Kidney (tissue), 14 donors: ENCODE measurements around the gene SLC49A4. TPM values are rescaled to one million over a fixed set of nuclear protein-coding genes. Genes with fewer than 3 reads are reported as not detected.

ENCODE experiments used
- DNase-seq, 5 donors: peaks; one replicate each; pipeline ENCODE4 v3.0.0-alpha.2; 2013 to 2020
- FAIRE-seq: peaks from 2 replicates; lab custom pipeline; 2012; peaks lifted over from hg19 to GRCh38; lab: Jason Lieb, UNC
- H3K27ac ChIP-seq, 2 donors: one replicate each; pipeline ENCODE4 v1.7.0; 2013; ENCODE audit warnings: low read depth in 2 of 2, low read length in 2 of 2, inconsistent platforms in 1 of 2
- H3K27me3 ChIP-seq: one replicate; pipeline ENCODE4 v1.7.1; 2013; ENCODE audit warnings: low read length, inconsistent platforms; ENCODE audit not compliant: control insufficient read depth, insufficient read depth
- H3K36me3 ChIP-seq, 3 donors: one replicate each; pipeline versions ENCODE4 v1.7.0 to v1.7.1; 2013; ENCODE audit warnings: low read length in 3 of 3, control low read depth in 1 of 3, inconsistent platforms in 1 of 3; ENCODE audit not compliant: insufficient read depth in 3 of 3, control insufficient read depth in 2 of 3
- H3K4me1 ChIP-seq, 3 donors: one replicate each; pipeline versions ENCODE4 v1.7.0 to v1.7.1; 2013; ENCODE audit warnings: low read length in 3 of 3, inconsistent platforms in 1 of 3, low read depth in 1 of 3; ENCODE audit not compliant: control insufficient read depth in 2 of 3, insufficient read depth in 2 of 3
- H3K4me3 ChIP-seq, 3 donors: one replicate each; pipeline versions ENCODE4 v1.7.0 to v1.8.1; 2013; ENCODE audit warnings: low read length in 3 of 3, control low read depth in 1 of 3, inconsistent platforms in 1 of 3
- H3K9ac ChIP-seq, 3 donors: one replicate each; pipeline versions ENCODE4 v1.7.0 to v1.7.1; 2013; ENCODE audit warnings: low read length in 3 of 3, control low read depth in 1 of 3, inconsistent platforms in 1 of 3
- H3K9me3 ChIP-seq, 3 donors: one replicate each; pipeline versions ENCODE4 v1.7.0 to v1.7.1; 2013; ENCODE audit warnings: low read length in 3 of 3, control low read depth in 1 of 3, inconsistent platforms in 1 of 3; ENCODE audit not compliant: control insufficient read depth in 2 of 3, insufficient read depth in 1 of 3
- CTCF ChIP-seq: IDR thresholded peaks from 3 replicates; pipeline ENCODE4 v1.5.1; 2012; ENCODE audit warnings: mild to moderate bottlenecking, moderate library complexity, borderline replicate concordance; ENCODE audit not compliant: insufficient read depth; ENCODE audit errors: extremely low read depth
- intact Hi-C: fragments of 100-400 bp; cut with DNase I; formaldehyde crosslinking; loops from one replicate; pipeline ENCODE4 v1.11.1; 2022
- polyA plus RNA-seq: library from polyadenylated mRNA; stranded (reverse); fragments of 350-450 nt; fragmentation: Illumina TruSeq; extraction: RNeasy Lipid Tissue Mini Kit (QIAGEN cat#74804); gene quantifications from one replicate; pipeline ENCODE4 v1.2.3, GENCODE V29; 2014; ENCODE audit warnings: low read depth, low replicate concordance; ENCODE audit not compliant: insufficient read depth
- total RNA-seq: library from RNA; stranded (reverse); fragmentation: NEBNext Ultra II Directional; extraction: Animal tissue kit (Norgen Biotek cat#: 25700); gene quantifications from one replicate; pipeline ENCODE4 v1.2.1, GENCODE V29; 2021
- donor health status: control.
- donor health status: control.
- donor health status: control.
- donor health status: control.
- donor health status: control.
- donor health status: DM: yes; HTN: yes; CAD: no.
- donor health status: Normal renal cell carcinoma (clear cell type).

The SLC49A4 gene
- total and polyA plus RNA-seq, 2 donors from 2014 or later, result 10.4 to 21.7 TPM

GRCh38 chr3:122774564-122774963 lies 20.3 kb upstream of the SLC49A4 start:
- Histone ChIP-seq H3K27ac (no peak overlapping the region), H3K4me3 (no peak overlapping the region), H3K36me3 (no peaks in the 10 kb centered on the region), H3K9ac (no peak overlapping the region), H3K27me3 (no peaks in the 10 kb centered on the region), H3K4me1 (no peaks in the 10 kb centered on the region), H3K9me3 (no peaks in the 10 kb centered on the region)
- DNase-seq (no peak), FAIRE-seq (no peak)
- no peak for TF ChIP-seq CTCF
- intact Hi-C loops, result no loop called here

GRCh38 chr3:122776675-122777468 lies 18.0 kb upstream of the SLC49A4 start:
- Histone ChIP-seq H3K27ac (no peak overlapping the region), H3K4me1 (no peaks in the 10 kb centered on the region), H3K27me3 (no peaks in the 10 kb centered on the region), H3K4me3 (no peak overlapping the region), H3K36me3 (no peaks in the 10 kb centered on the region), H3K9ac (no peak overlapping the region), H3K9me3 (no peaks in the 10 kb centered on the region)
- intact Hi-C loops, result no loop called here
- no peak for FAIRE-seq
- no peak for DNase-seq
- TF ChIP-seq CTCF, result no peak

- H3K27ac ChIP-seq, result no peak overlapping the region
- FAIRE-seq, result no peak
- DNase-seq, result no peak
- TF ChIP-seq CTCF, result no peak
- no peaks in the 10 kb centered on the region for H3K4me1 ChIP-seq
- no peaks in the 10 kb centered on the region for H3K36me3 ChIP-seq
- H3K4me3 ChIP-seq, result no peak overlapping the region
- intact Hi-C loops, result no loop called here
- no peaks in the 10 kb centered on the region for H3K9me3 ChIP-seq
- no peak overlapping the region for H3K9ac ChIP-seq
- H3K27me3 ChIP-seq, result no peaks in the 10 kb centered on the region
Measured at GRCh38 chr3:122777563-122777962, 17.3 kb upstream of the SLC49A4 start.
